H9 (cell line): ENCODE results near the gene CSTPP1. TPM values are rescaled to one million over a fixed set of nuclear protein-coding genes. Genes with fewer than 3 reads are reported as not detected.

Experiments used
- DNase-seq: peaks from one replicate; pipeline ENCODE4 v3.0.0-alpha.2; 2017
- H2AFZ ChIP-seq: one replicate; pipeline ENCODE4 v1.6.1; 2013; ENCODE audit warnings: mild to moderate bottlenecking, low read length, control low read depth, moderate library complexity
- H2AK5ac ChIP-seq: 2 replicates; pipeline ENCODE4 v1.6.1; 2013; ENCODE audit warnings: low read length, control low read depth, mixed read lengths; ENCODE audit not compliant: insufficient read length
- H2BK120ac ChIP-seq: one replicate; pipeline ENCODE4 v1.6.1; 2013; ENCODE audit warnings: low read depth, mild to moderate bottlenecking, low read length, control low read depth, inconsistent platforms; ENCODE audit not compliant: poor library complexity, severe bottlenecking
- H2BK12ac ChIP-seq: 2 replicates; pipeline ENCODE4 v1.6.1; 2013; ENCODE audit warnings: low read length, control low read depth, mixed read lengths, low read depth; ENCODE audit not compliant: insufficient read length
- H2BK15ac ChIP-seq: 2 replicates; pipeline ENCODE4 v1.6.1; 2013; ENCODE audit warnings: low read depth, low read length, control low read depth
- H2BK20ac ChIP-seq: one replicate; pipeline ENCODE4 v1.6.1; 2013; ENCODE audit warnings: low read depth, mild to moderate bottlenecking, low read length, control low read depth, inconsistent platforms; ENCODE audit not compliant: poor library complexity, severe bottlenecking
- H2BK5ac ChIP-seq: 2 replicates; pipeline ENCODE4 v1.6.1; 2013; ENCODE audit warnings: low read length, control low read depth, mixed read lengths; ENCODE audit not compliant: insufficient read length
- H3K14ac ChIP-seq: 2 replicates; pipeline ENCODE4 v1.6.1; 2013; ENCODE audit warnings: low read length, control low read depth; ENCODE audit not compliant: insufficient read depth
- H3K18ac ChIP-seq: 2 replicates; pipeline ENCODE4 v1.6.1; 2013; ENCODE audit warnings: low read depth, mild to moderate bottlenecking, mixed read lengths, low read length, control low read depth; ENCODE audit not compliant: insufficient read length
- H3K23ac ChIP-seq: 2 replicates; pipeline ENCODE4 v1.6.1; 2013; ENCODE audit warnings: low read length, control low read depth, mixed read lengths, low read depth; ENCODE audit not compliant: insufficient read length
- H3K23me2 ChIP-seq: 2 replicates; pipeline ENCODE4 v1.6.1; 2013; ENCODE audit warnings: low read depth, mild to moderate bottlenecking, mixed read lengths, low read length, control low read depth; ENCODE audit not compliant: insufficient read length, poor library complexity, severe bottlenecking
- H3K27ac ChIP-seq: 2 replicates; pipeline ENCODE4 v1.5.1; 2013; ENCODE audit warnings: low read length, control low read depth, mixed read lengths, low read depth; ENCODE audit not compliant: insufficient read length
- H3K27me3 ChIP-seq: 2 replicates; pipeline ENCODE4 v1.6.1; 2013; ENCODE audit warnings: low read length, control low read depth, inconsistent platforms; ENCODE audit not compliant: insufficient read depth
- H3K4ac ChIP-seq: 2 replicates; pipeline ENCODE4 v1.6.1; 2013; ENCODE audit warnings: low read depth, mild to moderate bottlenecking, control low read depth, inconsistent platforms, low read length, moderate library complexity
- H3K4me1 ChIP-seq: 2 replicates; pipeline ENCODE4 v1.6.1; 2013; ENCODE audit warnings: low read length, control low read depth, inconsistent platforms; ENCODE audit not compliant: insufficient read depth
- H3K4me2 ChIP-seq: 2 replicates; pipeline ENCODE4 v1.6.1; 2013; ENCODE audit warnings: low read length, control low read depth, mixed read lengths; ENCODE audit not compliant: insufficient read length, insufficient read depth
- H3K56ac ChIP-seq: 2 replicates; pipeline ENCODE4 v1.6.1; 2013; ENCODE audit warnings: low read depth, mild to moderate bottlenecking, mixed read lengths, low read length, control low read depth; ENCODE audit not compliant: insufficient read length
- H3K79me1 ChIP-seq: 2 replicates; pipeline ENCODE4 v1.6.1; 2013; ENCODE audit warnings: low read depth, mild to moderate bottlenecking, moderate library complexity, low read length, control low read depth, inconsistent platforms; ENCODE audit not compliant: insufficient read depth, poor library complexity, severe bottlenecking
- H3K79me2 ChIP-seq: 2 replicates; pipeline ENCODE4 v1.6.1; 2013; ENCODE audit warnings: low read length, control low read depth, inconsistent platforms; ENCODE audit not compliant: insufficient read depth
- H3K9ac ChIP-seq: 2 replicates; pipeline ENCODE4 v1.6.1; 2013; ENCODE audit warnings: low read length, control low read depth, mixed read lengths; ENCODE audit not compliant: insufficient read length; ENCODE audit errors: extremely low read depth
- H3K9me3 ChIP-seq: one replicate; pipeline ENCODE4 v1.6.1; 2013; ENCODE audit warnings: low read depth, low read length, inconsistent platforms; ENCODE audit not compliant: control insufficient read depth
- H3T11ph ChIP-seq: one replicate; pipeline ENCODE4 v1.6.1; 2013; ENCODE audit warnings: mild to moderate bottlenecking, low read length, control low read depth, inconsistent platforms
- H4K20me1 ChIP-seq: one replicate; pipeline ENCODE4 v1.6.1; 2013; ENCODE audit not compliant: control insufficient read depth, insufficient read length, insufficient read depth
- H4K5ac ChIP-seq: 2 replicates; pipeline ENCODE4 v1.6.1; 2013; ENCODE audit warnings: low read depth, mild to moderate bottlenecking, mixed read lengths, low read length, control low read depth; ENCODE audit not compliant: insufficient read length
- H4K8ac ChIP-seq: replicated peaks from 2 replicates; pipeline ENCODE4 v1.6.1; 2013; ENCODE audit warnings: low read length, control low read depth, mixed read lengths, low read depth; ENCODE audit not compliant: insufficient read length
- H4K91ac ChIP-seq: 2 replicates; pipeline ENCODE4 v1.6.1; 2013; ENCODE audit warnings: low read depth, mild to moderate bottlenecking, moderate library complexity, mixed read lengths, low read length, control low read depth; ENCODE audit not compliant: insufficient read length
- H3K27ac Mint-ChIP-seq, 3 experiments: 2 replicates in 2 of 3; 3 replicates in 1 of 3; pipeline ENCODE4 v1.8.0; 2020 to 2021; ENCODE audit warnings: mixed read lengths in 3 of 3, mild to moderate bottlenecking in 1 of 3, moderate library complexity in 1 of 3
- H3K27me3 Mint-ChIP-seq: 2 replicates; pipeline ENCODE4 v1.8.0; 2021; ENCODE audit warnings: low read depth, mild to moderate bottlenecking, moderate library complexity, mixed read lengths
- H3K36me3 Mint-ChIP-seq, 3 experiments: 2 replicates in 2 of 3; 3 replicates in 1 of 3; pipeline ENCODE4 v1.8.0; 2020 to 2021; ENCODE audit warnings: low read depth in 3 of 3, mixed read lengths in 3 of 3; ENCODE audit not compliant: insufficient read depth in 1 of 3
- H3K4me1 Mint-ChIP-seq, 2 experiments: 2 replicates each; pipeline ENCODE4 v1.8.0; 2020; ENCODE audit warnings: mixed read lengths in 2 of 2
- H3K4me3 Mint-ChIP-seq, 2 experiments: 2 replicates in 1 of 2; 3 replicates in 1 of 2; pipeline ENCODE4 v1.8.0; 2020 to 2021; ENCODE audit warnings: mild to moderate bottlenecking in 2 of 2, mixed read lengths in 2 of 2, moderate library complexity in 1 of 2
- H3K9me3 Mint-ChIP-seq, 2 experiments: 2 replicates in 1 of 2; 3 replicates in 1 of 2; pipeline ENCODE4 v1.8.0; 2020; ENCODE audit warnings: mild to moderate bottlenecking in 2 of 2, mixed read lengths in 2 of 2, moderate library complexity in 1 of 2
- CTCF ChIP-seq: fragments of 200-600 bp; sonication (generic); conservative IDR thresholded peaks from 3 replicates; pipeline ENCODE4 v1.8.0; 2021; ENCODE audit warnings: antibody characterized with exemption, mild to moderate bottlenecking
- total RNA-seq: library from RNA; stranded (reverse); gene quantifications from 2 replicates; pipeline ENCODE4 v1.2.1, GENCODE V29; 2021

Gene CSTPP1
- total RNA-seq, 1 experiment from 2014 or later = 21.2 TPM

- no peak overlapping the region for H4K91ac ChIP-seq
- H2AFZ ChIP-seq = no peak overlapping the region
- H4K8ac ChIP-seq = no peak overlapping the region
- H2BK120ac ChIP-seq = no peak overlapping the region
- no peak overlapping the region for H3T11ph ChIP-seq
- H2BK12ac ChIP-seq = no peak overlapping the region
- peaks cover 4% of the 10 kb centered on the region; the same call in 1 of the 2 replicates for H3K4me1 ChIP-seq
- no peak for TF ChIP-seq CTCF
- H3K23ac ChIP-seq = no peak overlapping the region
- H3K18ac ChIP-seq = no peak overlapping the region
- no peak overlapping the region for H3K14ac ChIP-seq
- no peak overlapping the region for H2BK20ac ChIP-seq
- no peak overlapping the region for H2BK15ac ChIP-seq
- Mint-ChIP-seq H3K9me3 (peaks cover 4 to 6% of the 10 kb centered on the region in 2 experiments), H3K4me1 (peaks cover 20 to 26% of the 10 kb centered on the region in 2 experiments), H3K27ac (no peak overlapping the region), H3K27me3 (no peaks in the 10 kb centered on the region), H3K36me3 (peaks cover 0 to 8% (median 7%) of the 10 kb centered on the region in 3 experiments; a peak in 6 of 7 replicates), H3K4me3 (no peak overlapping the region)
- H2BK5ac ChIP-seq = no peak overlapping the region
- no peak overlapping the region for H3K4ac ChIP-seq
- no peak overlapping the region for H3K27ac ChIP-seq
- H3K56ac ChIP-seq = no peak overlapping the region
- H3K4me2 ChIP-seq = no peak overlapping the region
- no peak overlapping the region for H2AK5ac ChIP-seq
- H3K9ac ChIP-seq = no peak overlapping the region
- H4K5ac ChIP-seq = no peak overlapping the region
- no peaks in the 10 kb centered on the region for H3K9me3 ChIP-seq
- no peaks in the 10 kb centered on the region for H3K23me2 ChIP-seq
- no peaks in the 10 kb centered on the region for H4K20me1 ChIP-seq
- no peak for DNase-seq
- H3K79me1 ChIP-seq = no peaks in the 10 kb centered on the region
- H3K79me2 ChIP-seq = no peaks in the 10 kb centered on the region
- no peaks in the 10 kb centered on the region for H3K27me3 ChIP-seq
These were observed 163.4 kb downstream of the CSTPP1 start for GRCh38 chr11:47099918-47100315.
